ENCODE data around the gene IGSF21. TPM values are rescaled to one million over a fixed set of nuclear protein-coding genes. Genes with fewer than 3 reads are reported as not detected.

The IGSF21 gene
- total and polyA plus RNA-seq, 12 donors: 0.18 to 16.4 (median 7.0) TPM

GRCh38 chr1:18266391-18266790 lies 158.8 kb downstream of the IGSF21 start:
- Histone ChIP-seq H3K27me3 (no peaks in the 10 kb centered on the region), H3K9me3 (replicated peaks in 1 of 3) (no peaks in the 10 kb centered on the region), H3K4me1 (replicated peaks in 1 of 2) (no peaks in the 10 kb centered on the region), H3K27ac (no peak overlapping the region), H3K4me3 (no peak overlapping the region), H3K36me3 (replicated peaks in 1 of 2) (no peaks in the 10 kb centered on the region)
- TF ChIP-seq POLR2A (IDR thresholded peaks at IDR 0.05): no peak
- 82 to 83% (median 82%) methylated on average over 2 of the region's 2 CpGs for WGBS, 4 donors
- no peak for DNase-seq
- intact Hi-C loops (cut with DNase I): no loop called here

- no peak overlapping the region for H3K4me3 ChIP-seq
- 78 to 84% (median 83%) methylated on average over 1 to 2 of the region's 2 CpGs for WGBS, 4 donors
- H3K27me3 ChIP-seq: no peaks in the 10 kb centered on the region
- no peaks in the 10 kb centered on the region for H3K4me1 ChIP-seq (replicated peaks in 1 of 2)
- no peaks in the 10 kb centered on the region for H3K36me3 ChIP-seq (replicated peaks in 1 of 2)
- TF ChIP-seq CTCF (IDR thresholded peaks at IDR 0.05) (no peak), POLR2A (IDR thresholded peaks at IDR 0.05) (no peak)
- intact Hi-C loops (cut with DNase I): no loop called here
- H3K27ac ChIP-seq: no peak overlapping the region
- no peak for DNase-seq
- no peaks in the 10 kb centered on the region for H3K9me3 ChIP-seq (replicated peaks in 1 of 3)
These were observed 163.7 kb downstream of the IGSF21 start for GRCh38 chr1:18271336-18271735.

- intact Hi-C loops (cut with DNase I): no loop called here
- no peak overlapping the region for H3K27ac ChIP-seq
- H3K9me3 ChIP-seq (replicated peaks in 1 of 3): no peaks in the 10 kb centered on the region
- no peak overlapping the region for H3K4me3 ChIP-seq
- no peak for DNase-seq
- TF ChIP-seq POLR2A (IDR thresholded peaks at IDR 0.05): no peak
- no peak for TF ChIP-seq CTCF (IDR thresholded peaks at IDR 0.05)
- H3K27me3 ChIP-seq: peaks cover 3% of the 10 kb centered on the region
- no peaks in the 10 kb centered on the region for H3K4me1 ChIP-seq (replicated peaks in 1 of 2)
- 46 to 63% (median 57%) methylated on average over 5 of the region's 5 CpGs for WGBS, 4 donors
- no peaks in the 10 kb centered on the region for H3K36me3 ChIP-seq (replicated peaks in 1 of 2)
These were observed 171.3 kb downstream of the IGSF21 start for GRCh38 chr1:18278946-18279345.

- DNase-seq: no peak
- intact Hi-C loops (cut with DNase I): no loop called here
- TF ChIP-seq CTCF (IDR thresholded peaks at IDR 0.05): no peak
- TF ChIP-seq POLR2A (IDR thresholded peaks at IDR 0.05): no peak
- 84 to 97% (median 89%) methylated on average over 3 to 15 of the region's 15 CpGs for WGBS, 4 donors
- H3K36me3 ChIP-seq (replicated peaks in 1 of 2): no peaks in the 10 kb centered on the region
- H3K27ac ChIP-seq: no peak overlapping the region
- no peaks in the 10 kb centered on the region for H3K4me1 ChIP-seq (replicated peaks in 1 of 2)
- peaks cover 3% of the 10 kb centered on the region for H3K27me3 ChIP-seq
- no peaks in the 10 kb centered on the region for H3K9me3 ChIP-seq (replicated peaks in 1 of 3)
- no peak overlapping the region for H3K4me3 ChIP-seq
These were observed 171.9 kb downstream of the IGSF21 start for GRCh38 chr1:18279351-18280074.

- no peaks in the 10 kb centered on the region for H3K4me1 ChIP-seq (replicated peaks in 1 of 2)
- no peak for DNase-seq
- H3K9me3 ChIP-seq (replicated peaks in 1 of 3): no peaks in the 10 kb centered on the region
- no peak overlapping the region for H3K27ac ChIP-seq
- TF ChIP-seq POLR2A (IDR thresholded peaks at IDR 0.05) (no peak), CTCF (IDR thresholded peaks at IDR 0.05) (no peak)
- 70 to 80% (median 77%) methylated on average over 5 of the region's 5 CpGs for WGBS, 4 donors
- intact Hi-C loops (cut with DNase I): no loop called here
- H3K27me3 ChIP-seq: peaks cover 3% of the 10 kb centered on the region
- no peak overlapping the region for H3K4me3 ChIP-seq
- H3K36me3 ChIP-seq (replicated peaks in 1 of 2): no peaks in the 10 kb centered on the region
These were observed 173.4 kb downstream of the IGSF21 start for GRCh38 chr1:18280956-18281355.
